Activated CD8-positive, alpha-beta T cell treated with anti-CD3 and anti-CD28 coated beads, Interleukin-2, amount 10 ng/mL, durations not matched to agents 7 days and 5 days (primary cell): ENCODE measurements around the gene XPNPEP3. TPM values are rescaled to one million over a fixed set of nuclear protein-coding genes. Genes with fewer than 3 reads are reported as not detected.
"Not testable (repeated sequence)": the region's sequence is repeated elsewhere in the genome, so short reads cannot be mapped to it uniquely, and the experiment has no call there.

ENCODE experiments used
- ATAC-seq: fragments of 150-1000 bp; cut with Tn5 transposase; one replicate; pipeline ENCODE4 v1.10.0; 2021; ENCODE audit warnings: moderate library complexity
- CTCF ChIA-PET: fragments of 350-600 bp; sonication (Branson Sonifier 250); formaldehyde crosslinking; loops from one replicate; lab custom pipeline; 2021; ENCODE audit warnings: antibody characterized with exemption; lab: Charles Lee
- POLR2A ChIA-PET: fragments of 350-600 bp; sonication (Branson Sonifier 250); formaldehyde crosslinking; loops from one replicate; lab custom pipeline; 2021; ENCODE audit warnings: antibody characterized with exemption; lab: Charles Lee
- DNase-seq: peaks from one replicate; pipeline ENCODE4 v3.0.0-alpha.2; 2020
- H3K27ac Mint-ChIP-seq: one replicate; pipeline ENCODE4 v1.8.0; 2021; ENCODE audit warnings: mild to moderate bottlenecking, mixed read lengths
- H3K27me3 Mint-ChIP-seq: one replicate; pipeline ENCODE4 v1.8.0; 2021; ENCODE audit warnings: low read depth, mixed read lengths
- H3K36me3 Mint-ChIP-seq: one replicate; pipeline ENCODE4 v1.8.0; 2021; ENCODE audit warnings: low read depth, mixed read lengths
- H3K4me1 Mint-ChIP-seq: one replicate; pipeline ENCODE4 v1.8.0; 2021; ENCODE audit warnings: low read depth, mixed read lengths
- H3K4me3 Mint-ChIP-seq: one replicate; pipeline ENCODE4 v1.8.0; 2021; ENCODE audit warnings: mild to moderate bottlenecking, mixed read lengths
- H3K9me3 Mint-ChIP-seq: one replicate; pipeline ENCODE4 v1.8.0; 2022; ENCODE audit warnings: mixed read lengths; ENCODE audit not compliant: insufficient read depth
- total RNA-seq, 2 experiments: library from RNA; stranded (reverse); gene quantifications; one replicate each; pipeline ENCODE4 v1.2.3, GENCODE V29; 2021

Gene XPNPEP3
- total RNA-seq, 2 experiments from 2014 or later, result 14.6 TPM

- ChIA-PET POLR2A (no interaction called here), CTCF (interaction anchor here (0.8 to 1.0 kb wide), 2 partner anchors 212 to 249 kb away, joined by 3 to 7 read pairs; no protein-coding TSS in a partner anchor)
- Mint-ChIP-seq H3K4me3 (no peak overlapping the region), H3K27ac (no peak overlapping the region), H3K4me1 (peaks cover 8% of the 10 kb centered on the region), H3K9me3 (no peaks in the 10 kb centered on the region), H3K36me3 (peaks cover 2% of the 10 kb centered on the region), H3K27me3 (no peaks in the 10 kb centered on the region)
- ATAC-seq, result no peak
- DNase-seq, result no peak
Observed at GRCh38 chr22:40894417-40894816, 37.5 kb downstream of the XPNPEP3 start.

GRCh38 chr22:40898850-40899357, 42.0 kb downstream of the XPNPEP3 start:
- Mint-ChIP-seq H3K27me3 (no peaks in the 10 kb centered on the region), H3K36me3 (peaks cover 2% of the 10 kb centered on the region), H3K4me1 (peaks cover 8% of the 10 kb centered on the region), H3K9me3 (no peaks in the 10 kb centered on the region), H3K4me3 (no peak overlapping the region), H3K27ac (no peak overlapping the region)
- ChIA-PET POLR2A (interaction anchor here (0.6 to 1.4 kb wide), 3 partner anchors 104 to 253 kb away, joined by 3 to 4 read pairs (median 4); no protein-coding TSS in a partner anchor), CTCF (interaction anchor here (0.6 to 2.7 kb wide), 52 partner anchors 9 to 551 kb away, joined by 3 to 57 read pairs (median 4); partner anchors contain the start of genes ST13 and XPNPEP3)
- DNase-seq, result peak; percentile 24
- ATAC-seq, result peak; percentile 33

GRCh38 chr22:40904101-40904500, 47.2 kb downstream of the XPNPEP3 start:
- ATAC-seq, result no peak

GRCh38 chr22:40908895-40909294, 51.9 kb downstream of the XPNPEP3 start:
- Mint-ChIP-seq H3K27ac (no peak overlapping the region), H3K4me1 (no peaks in the 10 kb centered on the region), H3K27me3 (no peaks in the 10 kb centered on the region), H3K4me3 (no peak overlapping the region), H3K9me3 (no peaks in the 10 kb centered on the region), H3K36me3 (peaks cover 5% of the 10 kb centered on the region)
- ChIA-PET CTCF (interaction anchor here (1.2 to 4.6 kb wide), 5 partner anchors 10 to 328 kb away, joined by 3 to 29 read pairs (median 8); no protein-coding TSS in a partner anchor), POLR2A (no interaction called here)
- ATAC-seq, result no peak
- DNase-seq, result no peak

More at GRCh38 chr22:40904101-40904500, 47.2 kb downstream of the XPNPEP3 start:
- H3K4me3 Mint-ChIP-seq, result no peak overlapping the region
- no peak for DNase-seq
- H3K36me3 Mint-ChIP-seq, result no peaks in the 10 kb centered on the region
- ChIA-PET POLR2A (interaction anchor here (0.5 to 1.4 kb wide), 2 partner anchors 10 to 141 kb away, joined by 3 to 4 read pairs; no protein-coding TSS in a partner anchor), CTCF (no interaction called here)
- peaks cover 3% of the 10 kb centered on the region for H3K4me1 Mint-ChIP-seq
- no peaks in the 10 kb centered on the region for H3K9me3 Mint-ChIP-seq
- no peaks in the 10 kb centered on the region for H3K27me3 Mint-ChIP-seq
- H3K27ac Mint-ChIP-seq, result no peak overlapping the region

- no peak for DNase-seq
- ATAC-seq, result no peak
- CTCF ChIA-PET, result interaction anchor here (2.1 to 4.6 kb wide), 2 partner anchors 11 to 13 kb away, joined by 4 to 29 read pairs; no protein-coding TSS in a partner anchor
Observed at GRCh38 chr22:40911772-40912171, 54.8 kb downstream of the XPNPEP3 start.

GRCh38 chr22:40912987-40913386, 56.0 kb downstream of the XPNPEP3 start:
- H3K4me3 Mint-ChIP-seq, POLR2A ChIA-PET, H3K27ac Mint-ChIP-seq: not testable (repeated sequence)

More at GRCh38 chr22:40911772-40912171, 54.8 kb downstream of the XPNPEP3 start:
- H3K4me3 Mint-ChIP-seq, result no peak overlapping the region
- H3K9me3 Mint-ChIP-seq, result no peaks in the 10 kb centered on the region
- H3K36me3 Mint-ChIP-seq, result peaks cover 16% of the 10 kb centered on the region
- H3K27ac Mint-ChIP-seq, result no peak overlapping the region
- no peaks in the 10 kb centered on the region for H3K27me3 Mint-ChIP-seq
- POLR2A ChIA-PET, result no interaction called here
- no peaks in the 10 kb centered on the region for H3K4me1 Mint-ChIP-seq

GRCh38 chr22:40919446-40919845, 62.5 kb downstream of the XPNPEP3 start:
- H3K27me3 Mint-ChIP-seq, result no peaks in the 10 kb centered on the region
- H3K4me1 Mint-ChIP-seq, result peaks cover 4% of the 10 kb centered on the region
- POLR2A ChIA-PET, result interaction anchor here (1.1 kb wide), 1 partner anchor 32 kb away, joined by 3 read pairs; the partner anchor contains the start of gene RBX1
- no peak overlapping the region for H3K27ac Mint-ChIP-seq
- no peak overlapping the region for H3K4me3 Mint-ChIP-seq
- peaks cover 17% of the 10 kb centered on the region for H3K36me3 Mint-ChIP-seq
- ATAC-seq (no peak), DNase-seq (no peak)
- H3K9me3 Mint-ChIP-seq, result no peaks in the 10 kb centered on the region
- CTCF ChIA-PET, result interaction anchor here (0.6 to 3.2 kb wide), 2 partner anchors 232 to 318 kb away, joined by 3 to 13 read pairs; no protein-coding TSS in a partner anchor

More at GRCh38 chr22:40912987-40913386, 56.0 kb downstream of the XPNPEP3 start:
- not testable (repeated sequence) for ATAC-seq, H3K27me3 Mint-ChIP-seq, H3K4me1 Mint-ChIP-seq, H3K9me3 Mint-ChIP-seq, DNase-seq
- CTCF ChIA-PET, result interaction anchor here (2.2 kb wide), 1 partner anchor 10 kb away, joined by 11 read pairs; no protein-coding TSS in a partner anchor
- H3K36me3 Mint-ChIP-seq, result peaks cover 16% of the 10 kb centered on the region

GRCh38 chr22:40920526-40920925, 63.6 kb downstream of the XPNPEP3 start:
- peaks cover 20% of the 10 kb centered on the region for H3K36me3 Mint-ChIP-seq
- no peaks in the 10 kb centered on the region for H3K9me3 Mint-ChIP-seq
- no peaks in the 10 kb centered on the region for H3K27me3 Mint-ChIP-seq
- ChIA-PET CTCF (interaction anchor here (3.1 to 3.6 kb wide), 2 partner anchors 176 to 317 kb away, joined by 14 to 114 read pairs; no protein-coding TSS in a partner anchor), POLR2A (no interaction called here)
- no peak for ATAC-seq
- DNase-seq, result no peak
- H3K27ac Mint-ChIP-seq, result no peak overlapping the region
- H3K4me1 Mint-ChIP-seq, result peaks cover 4% of the 10 kb centered on the region
- H3K4me3 Mint-ChIP-seq, result no peak overlapping the region

GRCh38 chr22:40922484-40923303, 65.7 kb downstream of the XPNPEP3 start:
- peak; percentile 86 for ATAC-seq
- CTCF ChIA-PET, result interaction anchor here (0.6 to 3.6 kb wide), 78 partner anchors 8 to 496 kb away, joined by 3 to 114 read pairs (median 4); partner anchors contain the start of genes EP300, RBX1, SLC25A17 and ST13
- H3K4me1 Mint-ChIP-seq, result peaks cover 4% of the 10 kb centered on the region
- peak overlapping the region; percentile 60 for H3K27ac Mint-ChIP-seq
- H3K27me3 Mint-ChIP-seq, result no peaks in the 10 kb centered on the region
- DNase-seq, result peak; percentile 50
- POLR2A ChIA-PET, result interaction anchor here (0.7 to 3.1 kb wide), 3 partner anchors 11 to 315 kb away, joined by 3 to 14 read pairs (median 10); partner anchors contain the start of gene RBX1
- no peaks in the 10 kb centered on the region for H3K9me3 Mint-ChIP-seq
- H3K36me3 Mint-ChIP-seq, result peaks cover 18% of the 10 kb centered on the region
- no peak overlapping the region for H3K4me3 Mint-ChIP-seq

GRCh38 chr22:40928657-40929056, 71.7 kb downstream of the XPNPEP3 start:
- Mint-ChIP-seq H3K36me3 (peaks cover 15% of the 10 kb centered on the region), H3K27me3 (no peaks in the 10 kb centered on the region), H3K9me3 (no peaks in the 10 kb centered on the region), H3K27ac (no peak overlapping the region), H3K4me1 (no peaks in the 10 kb centered on the region), H3K4me3 (no peak overlapping the region)
- no peak for ATAC-seq
- DNase-seq, result no peak
- ChIA-PET CTCF (interaction anchor here (0.8 to 1.9 kb wide), 1 partner anchor 309 kb away, joined by 4 to 6 read pairs; no protein-coding TSS in a partner anchor), POLR2A (no interaction called here)

- no peaks in the 10 kb centered on the region for H3K36me3 Mint-ChIP-seq
- H3K4me1 Mint-ChIP-seq, result no peaks in the 10 kb centered on the region
- ChIA-PET CTCF (interaction anchor here (2.9 kb wide), 1 partner anchor 10 kb away, joined by 33 read pairs; no protein-coding TSS in a partner anchor), POLR2A (interaction anchor here (0.6 kb wide), 1 partner anchor 16 kb away, joined by 3 read pairs; no protein-coding TSS in a partner anchor)
- H3K27ac Mint-ChIP-seq, result no peak overlapping the region
- no peak overlapping the region for H3K4me3 Mint-ChIP-seq
- DNase-seq (no peak), ATAC-seq (no peak)
- H3K9me3 Mint-ChIP-seq, result no peaks in the 10 kb centered on the region
- no peaks in the 10 kb centered on the region for H3K27me3 Mint-ChIP-seq
Observed at GRCh38 chr22:40932396-40932795, 75.4 kb downstream of the XPNPEP3 start.
